HG03520 (cell line): Measurements from ENCODE around the gene SMAD1.
"Not testable (repeated sequence)": the region's sequence is repeated elsewhere in the genome, so short reads cannot be mapped to it uniquely, and the experiment has no call there.

Experiments
- ATAC-seq: cut with Tn5 transposase; IDR thresholded peaks from one replicate; pipeline ENCODE4 v1.9.1; 2021; ENCODE audit warnings: mild to moderate bottlenecking, moderate library complexity; ENCODE audit not compliant: unreplicated experiment

The SMAD1 gene

DNA sequence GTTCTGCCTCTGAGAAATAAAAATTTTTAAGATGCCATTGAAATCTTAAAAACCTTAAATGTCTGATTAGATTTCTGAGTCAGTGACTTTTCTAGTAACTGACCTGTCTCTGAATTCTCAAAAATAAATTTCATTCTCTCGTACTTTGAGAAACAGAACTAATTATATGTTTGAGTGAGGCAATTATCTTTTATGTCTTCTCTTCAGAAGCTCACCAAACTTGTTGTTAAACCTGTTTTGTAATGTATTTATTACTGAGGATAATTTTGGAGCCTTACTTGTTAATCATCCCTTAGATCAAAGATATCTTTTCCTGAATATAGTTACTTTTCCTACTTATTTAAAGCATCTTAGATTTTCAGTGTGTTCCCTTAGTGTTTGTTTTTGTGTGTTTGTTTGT is 73.0 kb downstream of the SMAD1 start:
- ATAC-seq = no peak

DNA sequence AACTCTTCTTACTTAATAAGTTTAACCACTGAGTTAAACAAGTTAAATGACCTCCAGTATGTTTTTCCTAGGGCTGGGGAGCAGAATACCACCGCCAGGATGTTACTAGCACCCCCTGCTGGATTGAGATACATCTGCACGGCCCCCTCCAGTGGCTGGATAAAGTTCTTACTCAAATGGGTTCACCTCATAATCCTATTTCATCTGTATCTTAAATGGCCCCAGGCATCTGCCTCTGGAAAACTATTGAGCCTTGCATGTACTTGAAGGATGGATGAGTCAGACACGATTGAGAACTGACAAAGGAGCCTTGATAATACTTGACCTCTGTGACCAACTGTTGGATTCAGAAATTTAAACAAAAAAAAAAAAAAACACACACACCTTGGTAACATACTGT is 76.1 kb downstream of the SMAD1 start:
- peak; percentile 86 for ATAC-seq

DNA sequence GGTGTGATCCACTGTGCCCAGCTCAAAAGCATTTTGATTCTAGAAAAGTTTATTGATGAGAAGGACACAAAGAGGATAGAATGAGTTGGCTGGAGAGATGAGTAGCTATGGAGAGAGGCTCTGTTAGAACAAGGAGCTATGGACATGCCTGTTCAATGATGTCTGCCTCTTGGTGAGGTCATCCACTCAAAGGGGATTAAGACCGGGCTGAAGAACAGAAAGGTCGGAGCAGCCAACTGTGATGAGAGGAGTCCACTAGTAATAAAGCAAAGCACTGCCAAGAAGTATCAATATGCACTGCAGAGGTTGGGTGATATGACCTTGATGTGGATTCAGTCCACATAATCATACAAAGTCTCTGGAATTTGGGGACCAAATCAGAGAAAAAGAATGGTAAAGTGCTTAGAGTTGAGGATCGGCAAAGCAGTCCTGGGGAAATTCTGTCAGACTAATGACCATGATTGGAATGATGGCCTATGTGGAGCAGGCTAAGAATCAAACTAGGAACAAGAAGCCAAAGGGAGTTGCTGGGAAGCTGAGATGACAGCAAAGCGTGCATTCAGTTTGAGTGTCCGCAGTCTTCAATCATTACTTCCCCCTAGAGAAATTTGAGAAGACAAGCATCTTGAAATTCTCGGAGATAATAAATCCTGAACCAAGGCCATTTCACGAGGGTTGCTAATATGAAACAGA is 81.8 kb downstream of the SMAD1 start:
- ATAC-seq = no peak

DNA sequence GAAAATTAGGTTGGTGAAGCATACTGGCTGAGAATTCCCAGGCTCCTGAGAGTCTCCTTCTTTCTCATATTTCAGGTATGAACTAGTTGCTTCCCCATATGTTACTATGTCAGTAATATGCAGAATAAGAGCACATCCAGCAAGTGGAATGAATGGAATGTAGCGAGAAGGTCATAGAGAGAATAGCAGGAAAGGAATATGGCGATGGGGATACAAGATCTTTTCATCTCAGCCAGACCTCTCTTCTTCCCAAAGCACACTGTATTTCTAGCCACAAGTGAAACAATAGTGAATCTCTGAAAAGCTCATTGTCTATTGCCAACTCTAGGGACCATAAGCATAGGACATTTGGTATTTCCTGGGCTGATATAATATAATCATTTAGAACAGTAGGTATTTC is 82.9 kb downstream of the SMAD1 start:
- no peak for ATAC-seq

DNA sequence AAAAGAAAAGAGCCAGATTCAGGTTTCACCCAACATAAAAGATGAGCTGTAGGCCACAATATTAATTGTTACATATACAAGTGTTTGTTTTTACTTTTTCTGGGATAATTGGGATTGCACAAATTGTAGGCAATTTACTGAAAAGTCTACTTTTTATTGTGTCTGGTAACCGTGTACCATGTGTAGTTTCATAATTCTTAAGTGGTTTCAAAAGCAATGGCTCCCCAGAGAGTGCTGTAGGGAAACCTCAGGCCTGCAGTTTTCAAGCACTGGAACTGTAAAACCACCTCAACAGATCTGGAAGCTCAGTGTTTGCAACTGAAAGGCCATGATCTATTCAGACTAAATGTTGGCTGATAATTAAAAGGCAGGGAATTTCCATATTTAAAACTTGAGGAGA is 83.7 kb downstream of the SMAD1 start:
- no peak for ATAC-seq

DNA sequence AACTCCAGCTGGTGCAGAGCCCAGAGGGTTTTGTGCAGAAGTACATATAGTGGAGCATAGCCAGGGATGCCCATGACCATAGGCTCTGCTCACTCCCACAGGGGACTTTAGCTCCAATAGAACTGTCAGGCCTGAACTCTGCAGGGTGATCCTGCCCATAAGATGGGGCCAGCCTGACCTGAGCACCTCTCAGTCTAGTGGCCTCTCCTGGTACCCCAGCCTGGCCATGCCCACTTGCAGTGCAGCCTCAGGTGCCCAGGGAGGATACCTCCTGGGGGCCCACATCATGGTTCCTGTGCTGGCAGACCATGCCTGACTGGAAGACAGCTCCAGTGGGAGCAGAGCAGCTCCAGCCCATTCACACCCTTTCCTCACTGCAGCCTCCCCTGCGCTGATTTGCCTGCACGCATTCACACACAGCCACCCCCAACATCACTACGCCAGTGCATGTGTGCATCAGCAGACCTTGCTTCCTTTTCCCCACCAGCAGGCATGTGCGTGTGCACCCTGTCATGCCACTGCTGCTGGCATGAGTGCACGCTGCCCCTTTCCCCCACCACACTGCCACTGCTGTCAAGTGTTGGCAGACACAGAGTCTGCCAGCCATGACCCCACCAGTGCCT is 84.5 kb downstream of the SMAD1 start:
- no peak for ATAC-seq

DNA sequence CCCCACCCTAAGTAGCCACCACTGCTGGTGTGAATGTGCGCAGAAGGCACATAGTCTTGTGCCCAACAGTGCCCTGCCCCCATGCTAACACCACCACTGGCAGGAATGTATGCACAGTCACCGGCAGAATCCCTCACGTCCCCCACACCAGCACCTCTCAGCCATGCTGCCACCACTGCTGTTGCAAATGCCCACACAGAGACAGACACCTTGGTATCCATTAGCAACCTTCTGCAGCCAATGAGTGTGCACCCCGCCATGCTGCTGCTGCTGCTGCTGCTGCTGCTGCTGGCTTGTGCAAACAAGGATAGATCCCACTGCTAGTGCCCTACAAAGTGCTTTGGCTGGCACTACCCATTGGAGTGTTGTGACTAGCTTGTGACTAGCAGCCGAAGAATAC is 85.1 kb downstream of the SMAD1 start:
- ATAC-seq = no peak

DNA sequence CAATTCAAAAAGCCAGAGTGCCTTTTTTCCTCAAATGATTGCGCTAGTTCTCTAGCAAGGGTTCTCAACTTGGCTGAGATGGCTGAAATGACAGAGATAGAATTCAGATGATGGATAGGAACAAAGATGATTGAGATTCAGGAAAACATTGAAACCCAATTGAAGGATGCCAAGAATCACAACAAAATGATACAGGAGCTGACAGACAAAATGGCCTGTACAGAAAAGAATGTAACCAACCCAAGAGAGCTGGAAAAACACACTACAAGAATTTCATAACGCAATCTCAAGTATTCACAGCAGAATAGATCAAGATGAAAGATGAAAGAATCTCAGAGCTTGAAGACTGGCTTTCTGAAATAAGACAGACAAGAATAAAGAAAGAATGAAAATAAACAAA is 85.9 kb downstream of the SMAD1 start:
- ATAC-seq = no peak

DNA sequence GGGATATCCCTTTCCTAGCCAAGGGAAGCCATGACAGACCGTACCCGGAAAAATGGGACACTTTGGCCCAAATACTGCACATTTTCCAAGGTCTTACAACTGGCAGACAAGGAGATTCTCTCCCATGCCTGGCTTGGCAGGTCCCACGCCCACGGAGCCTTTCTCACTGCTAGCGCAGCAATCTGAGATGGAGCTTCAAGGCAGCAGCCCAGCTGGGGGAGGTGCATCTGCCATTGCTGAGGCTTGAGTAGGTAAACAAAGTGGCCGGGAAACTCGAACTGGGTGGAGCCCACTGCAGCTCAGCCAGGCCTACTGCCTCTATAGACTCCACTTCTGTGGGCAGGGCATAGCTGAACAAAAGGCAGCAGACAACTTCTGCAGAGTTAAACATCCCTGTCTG is 92.9 kb downstream of the SMAD1 start:
- ATAC-seq = not testable (repeated sequence)

DNA sequence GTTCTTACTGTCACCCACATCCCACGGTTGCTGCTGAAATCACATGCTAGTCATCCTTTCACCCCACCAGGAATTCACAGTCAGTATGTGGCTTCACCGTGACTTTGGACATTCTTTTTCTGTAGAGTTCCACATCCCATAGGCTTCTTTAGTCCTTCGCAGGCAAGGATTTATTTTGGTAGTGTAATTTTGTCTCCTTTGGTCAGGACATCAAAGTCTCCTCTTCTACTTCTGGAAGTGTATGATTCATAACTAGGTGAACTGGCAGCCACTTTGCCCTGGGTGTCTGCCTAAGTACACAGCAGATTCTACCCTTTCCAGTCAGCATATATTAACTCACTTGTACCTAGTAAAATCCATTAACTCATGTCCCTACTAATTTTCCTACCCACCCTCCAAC is 99.3 kb downstream of the SMAD1 start:
- ATAC-seq = no peak

DNA sequence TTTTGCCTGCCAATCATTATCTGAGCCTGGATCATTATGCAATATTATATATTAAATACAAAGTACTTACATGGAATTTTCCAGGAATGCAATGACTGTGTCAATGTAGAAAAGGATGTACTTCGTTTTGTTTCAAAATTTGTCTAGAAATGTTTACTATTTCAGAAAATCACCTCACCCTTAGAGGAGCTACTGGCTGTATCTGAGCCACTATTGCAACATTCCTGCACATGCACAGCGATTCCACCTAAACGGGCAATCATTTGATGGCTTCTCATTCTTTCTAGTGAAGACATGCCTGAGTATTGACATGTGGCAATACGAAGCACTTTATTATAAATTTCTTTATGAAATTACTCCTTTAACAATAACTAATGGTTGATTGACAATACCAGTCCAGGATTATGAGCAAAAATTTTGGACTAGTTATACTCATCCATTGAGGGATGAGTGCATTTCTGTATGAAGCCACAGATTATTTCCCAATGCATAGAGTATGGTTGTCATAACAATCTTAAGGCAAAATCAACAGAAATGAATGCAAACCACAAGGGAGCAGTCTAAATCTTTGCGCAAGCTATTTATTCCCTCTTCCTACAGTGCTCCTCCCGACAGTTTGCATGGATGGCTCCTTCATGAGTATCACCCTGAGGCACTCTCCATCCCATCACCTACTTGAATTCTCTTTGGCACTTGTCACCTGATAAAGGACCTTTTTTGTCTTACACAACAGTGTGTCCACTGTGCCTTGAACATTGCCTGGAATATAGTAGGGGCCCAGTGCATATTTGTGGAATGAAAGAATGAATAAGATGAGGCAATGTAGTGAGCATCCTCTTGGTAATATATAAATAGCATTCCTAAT is 101.8 kb downstream of the SMAD1 start:
- ATAC-seq = no peak

DNA sequence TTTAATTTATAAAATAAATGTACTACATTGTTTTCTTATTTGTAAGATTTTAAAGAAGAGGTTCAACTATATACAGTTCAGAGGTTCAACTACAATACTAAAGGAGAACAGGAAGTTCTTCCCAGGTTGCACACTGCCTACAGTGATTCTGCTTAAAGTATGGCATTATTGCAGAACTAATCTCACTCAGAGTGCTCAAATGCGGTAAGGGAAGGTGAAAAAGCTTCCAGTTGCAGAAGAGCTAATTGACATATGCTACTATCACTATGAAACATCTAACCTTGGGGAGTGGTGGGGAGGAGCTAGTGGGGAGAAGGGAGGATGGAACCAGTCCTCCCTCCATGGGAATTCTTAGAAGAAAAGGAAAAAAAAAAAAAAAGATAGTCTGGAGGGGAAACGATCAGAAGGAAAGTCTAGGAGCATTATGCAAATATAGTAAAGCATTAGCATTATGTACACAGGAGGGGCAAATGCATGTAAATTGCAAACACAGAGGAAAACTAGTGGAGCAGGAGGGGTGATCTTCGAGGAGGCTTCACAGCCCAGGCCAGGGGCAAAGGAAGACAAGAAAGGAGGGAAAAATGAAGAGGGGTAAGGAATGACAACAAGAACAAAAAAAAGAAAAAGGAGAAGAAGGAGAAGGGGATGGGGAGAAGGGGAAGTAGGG is 105.6 kb downstream of the SMAD1 start:
- no peak for ATAC-seq

DNA sequence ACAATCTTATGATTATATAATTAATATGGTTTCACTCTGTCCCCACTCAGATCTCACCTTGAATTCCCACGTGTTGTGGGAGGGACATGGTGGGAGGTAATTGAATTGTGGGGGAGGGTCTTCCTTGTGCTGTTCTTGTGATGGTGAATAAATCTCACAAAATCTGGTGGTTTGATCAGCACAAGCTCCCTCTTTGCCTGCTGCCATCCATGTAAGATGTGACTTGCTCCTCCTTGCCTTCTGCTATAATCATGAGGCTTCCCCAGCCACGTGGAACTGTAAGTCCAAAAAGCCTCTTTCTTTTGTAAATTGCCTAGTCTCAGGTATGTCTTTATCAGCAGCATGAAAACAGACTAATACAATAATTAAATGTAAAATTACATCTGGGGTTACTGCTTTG is 107.7 kb downstream of the SMAD1 start:
- not testable (repeated sequence) for ATAC-seq

DNA sequence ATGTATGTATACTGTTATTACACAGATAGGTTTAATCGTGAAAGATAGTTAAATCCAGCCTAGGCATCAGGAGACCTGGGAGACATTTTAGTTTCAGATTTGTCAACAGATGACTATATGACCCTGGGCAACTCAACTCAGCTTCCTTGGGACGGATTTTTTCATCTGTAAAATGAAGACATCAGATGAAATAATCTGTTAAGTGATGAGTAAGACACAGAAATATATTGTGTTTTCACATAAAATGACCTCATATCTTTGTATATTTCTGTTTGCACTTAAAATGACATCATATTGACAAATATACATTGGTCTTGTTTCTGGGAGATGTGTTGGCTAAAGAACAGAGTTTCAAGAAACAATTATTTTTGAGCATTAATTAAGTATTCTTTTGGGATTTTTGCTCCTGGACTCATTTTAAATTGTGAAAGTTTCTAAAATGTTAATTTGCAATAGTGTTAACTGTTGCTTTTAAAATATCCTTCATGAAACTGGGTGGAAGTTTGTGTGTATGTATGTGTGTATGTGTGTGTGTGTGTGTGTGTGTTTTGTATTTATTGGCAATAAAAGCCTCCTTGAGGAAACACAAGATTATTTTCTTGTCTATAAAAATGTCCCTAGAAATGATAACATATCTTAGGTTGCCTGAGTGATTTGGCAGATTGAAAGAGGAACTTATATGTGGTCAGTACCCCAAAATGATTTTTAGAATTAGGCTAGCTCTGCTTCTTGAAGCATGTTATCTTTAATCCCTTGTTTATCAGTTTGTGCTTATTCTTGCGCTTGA is 108.5 kb downstream of the SMAD1 start:
- no peak for ATAC-seq

DNA sequence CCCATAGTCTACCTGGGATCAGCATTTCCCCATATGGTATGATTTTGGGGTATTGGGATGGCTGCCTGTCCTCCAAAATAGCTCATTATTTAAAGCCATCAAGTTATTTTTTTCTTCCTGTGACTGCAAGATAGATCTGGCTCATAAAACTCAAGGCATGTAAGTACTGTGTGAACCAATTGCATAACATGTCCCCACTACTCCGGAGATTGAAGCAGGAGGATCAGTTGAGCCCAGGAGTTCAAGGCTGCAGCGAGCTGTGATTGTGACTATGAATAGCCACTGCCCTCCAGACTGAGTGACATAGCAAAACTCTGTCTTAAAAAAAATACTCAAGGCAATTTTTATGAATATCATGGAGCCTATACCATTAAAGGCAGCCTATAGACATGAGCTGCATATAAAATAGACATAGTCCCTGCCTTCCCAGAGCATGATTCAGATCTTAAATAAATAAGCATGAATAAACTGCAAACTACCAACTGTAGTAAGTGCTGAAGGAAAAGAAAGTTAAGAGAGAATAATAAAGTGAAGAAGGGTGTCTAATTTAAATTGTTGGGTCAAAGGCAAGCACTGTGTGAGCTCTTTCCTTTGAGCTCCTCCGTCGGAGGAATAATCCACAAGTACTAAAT is 120.6 kb downstream of the SMAD1 start:
- no peak for ATAC-seq

DNA sequence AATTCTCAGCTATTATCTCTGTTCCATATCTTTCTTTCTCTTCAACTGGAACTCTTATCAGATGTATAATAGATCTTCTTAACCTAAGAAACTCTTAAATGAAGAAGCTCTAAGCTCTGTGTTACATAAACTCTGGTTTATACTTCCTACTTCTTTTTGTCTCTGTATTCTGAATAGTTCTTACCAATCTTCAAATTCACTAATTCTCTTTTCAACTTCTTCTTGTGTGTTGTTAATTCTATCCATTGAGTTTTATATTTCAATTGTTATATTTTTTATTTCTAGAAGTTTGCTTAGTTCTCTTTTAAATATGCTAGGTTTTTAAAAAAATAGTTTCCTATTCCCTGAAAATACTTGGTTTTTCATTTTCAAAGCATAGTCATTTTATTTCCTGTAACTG is 124.3 kb downstream of the SMAD1 start:
- ATAC-seq = no peak
